ENCODE data around the gene CSMD2.

CSMD2 gene

DNA sequence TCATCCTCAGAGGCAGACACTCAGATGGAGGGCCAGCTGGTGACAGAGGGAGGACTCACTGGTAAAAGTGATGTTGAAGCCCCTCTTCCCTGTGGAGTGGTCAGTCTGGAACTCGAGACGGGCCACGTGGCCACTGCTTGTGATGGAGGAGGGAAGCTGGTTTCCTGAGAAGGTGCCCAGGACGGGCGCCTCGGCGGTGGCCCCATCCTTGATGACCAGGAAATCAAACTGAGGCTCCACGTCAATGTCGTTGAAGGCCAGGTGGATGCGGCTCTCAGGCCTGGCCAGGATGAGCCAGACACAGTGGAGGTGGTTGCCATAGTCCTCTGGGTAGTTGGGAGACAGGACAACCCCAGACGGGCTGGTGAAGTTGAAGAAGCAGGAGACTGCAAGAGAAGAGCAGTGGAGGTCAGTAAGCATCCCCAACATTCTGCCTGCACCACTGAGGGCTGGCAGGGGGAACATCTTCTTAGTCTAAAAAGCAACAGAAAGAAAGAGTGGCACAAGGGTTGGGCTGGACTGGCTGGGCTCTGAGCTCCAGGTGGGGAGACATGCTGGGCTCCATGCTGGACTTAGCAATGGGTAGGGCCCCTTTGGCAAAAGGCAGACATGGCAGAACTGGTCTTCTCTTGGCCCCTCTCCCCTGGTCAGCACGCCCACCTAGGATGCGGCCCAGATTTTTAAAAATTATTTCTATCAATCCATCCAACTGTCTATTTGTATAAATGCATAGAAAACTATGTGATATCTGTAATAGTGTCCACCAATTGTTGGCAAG lies 421.6 kb downstream of the CSMD2 start:
- DNase-seq (ENCODE audit: low read depth) = no peak

- DNase-seq (ENCODE audit: low read depth) = no peak
Measured at GRCh38 chr1:33742663-33743062, 422.4 kb downstream of the CSMD2 start.

DNA sequence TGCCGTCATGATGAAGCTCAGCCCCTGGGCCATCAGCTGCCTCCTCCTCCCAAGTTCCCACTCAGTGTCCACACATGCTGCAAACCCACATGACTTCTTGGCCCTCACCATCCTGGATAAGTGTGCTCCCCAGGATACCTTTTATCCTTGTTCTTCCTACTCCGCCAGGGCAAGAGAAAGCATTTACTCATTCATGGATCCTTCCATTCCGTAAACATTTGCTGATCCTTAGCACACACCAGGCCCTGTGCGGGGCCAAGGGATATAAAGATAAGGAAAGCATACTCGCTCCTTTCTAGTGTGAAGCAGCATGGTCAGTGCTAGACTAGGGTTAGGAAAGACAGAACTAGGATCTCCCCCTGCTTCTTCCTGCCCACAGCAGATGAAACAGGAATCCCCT lies 423.3 kb downstream of the CSMD2 start:
- DNase-seq (ENCODE audit: low read depth) = no peak

DNA sequence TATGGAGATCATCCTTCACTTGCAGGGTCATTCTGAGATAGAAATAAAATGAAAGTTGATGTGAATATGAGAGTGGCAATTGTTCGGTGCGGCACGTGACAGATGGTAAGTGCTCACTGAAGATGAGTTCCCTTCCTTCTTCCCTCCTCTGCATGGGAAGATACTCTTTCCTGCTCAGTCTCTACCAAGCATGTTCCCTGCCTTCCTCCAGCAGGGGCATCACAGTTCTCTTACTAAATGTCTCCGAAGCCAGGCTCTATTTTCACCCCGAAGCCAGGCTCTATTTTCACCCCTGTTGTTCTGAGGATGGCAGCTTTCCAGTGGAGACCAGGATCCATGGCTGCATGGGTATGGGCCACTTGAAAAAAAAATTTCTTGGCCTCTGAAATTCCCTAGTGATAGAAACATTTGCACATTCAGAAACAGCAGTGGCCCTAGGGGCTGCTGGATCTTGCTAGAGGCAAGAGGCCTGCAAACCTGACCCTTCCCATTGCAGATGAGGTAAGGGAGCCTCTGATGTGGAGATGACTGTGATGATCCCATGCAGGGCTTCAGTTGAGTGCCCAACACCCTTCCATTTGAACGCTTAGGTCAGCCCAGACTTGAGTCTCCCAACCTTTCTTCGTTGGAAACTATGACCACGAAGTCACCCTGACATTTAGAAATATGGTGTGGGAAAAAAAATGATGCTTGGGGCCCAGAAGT lies 424.8 kb downstream of the CSMD2 start:
- DNase-seq (ENCODE audit: low read depth) = no peak

- DNase-seq (ENCODE audit: low read depth) = no peak
Measured at GRCh38 chr1:33738976-33739375, 426.1 kb downstream of the CSMD2 start.

DNA sequence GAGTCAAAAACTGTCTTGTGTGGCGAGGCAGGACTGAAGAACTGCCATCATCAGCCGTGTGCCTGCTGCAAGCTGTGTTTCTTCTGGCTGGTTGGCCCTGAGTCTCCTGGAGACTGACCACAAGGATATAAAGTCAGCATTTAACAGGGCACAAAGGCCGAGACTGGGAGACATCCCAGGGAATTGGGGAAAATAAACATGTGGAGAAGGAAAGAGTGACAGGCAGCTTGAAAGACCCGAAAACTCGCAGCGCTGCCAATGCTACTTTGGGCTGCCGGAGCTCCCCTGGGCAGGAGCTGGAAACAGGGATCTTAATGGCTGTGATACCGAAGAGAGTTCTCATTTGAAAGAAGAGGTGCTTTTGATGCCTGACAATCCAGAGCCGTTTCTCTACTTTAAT lies 426.5 kb downstream of the CSMD2 start:
- DNase-seq (ENCODE audit: low read depth) = no peak

- no peak for DNase-seq (ENCODE audit: low read depth)
Measured at GRCh38 chr1:33736496-33736895, 428.5 kb downstream of the CSMD2 start.

DNA sequence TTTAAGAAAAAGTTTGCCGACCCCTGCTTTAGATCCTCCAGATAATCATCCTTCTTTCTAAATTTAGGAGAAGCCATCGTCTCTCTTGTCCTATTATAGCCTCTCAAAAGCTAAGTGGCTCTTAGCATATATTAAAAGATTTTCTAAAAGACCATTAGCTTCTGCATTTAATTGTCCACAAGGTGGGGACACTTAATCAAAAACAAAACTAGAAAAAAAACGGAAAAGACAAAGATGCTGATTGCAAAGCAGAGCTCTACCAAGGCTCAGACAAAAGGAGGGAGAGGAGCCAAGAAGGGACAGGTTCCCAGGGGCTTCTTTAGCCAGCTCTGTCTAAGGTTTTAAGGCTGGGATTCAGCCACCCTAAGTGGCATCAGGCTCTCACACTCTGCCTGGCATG lies 429.4 kb downstream of the CSMD2 start:
- no peak for DNase-seq (ENCODE audit: low read depth)

- DNase-seq (ENCODE audit: low read depth) = no peak
Measured at GRCh38 chr1:33727310-33727709, 437.7 kb downstream of the CSMD2 start.

GRCh38 chr1:33726274-33726804 lies 438.7 kb downstream of the CSMD2 start:
- DNase-seq (ENCODE audit: low read depth) = no peak

DNA sequence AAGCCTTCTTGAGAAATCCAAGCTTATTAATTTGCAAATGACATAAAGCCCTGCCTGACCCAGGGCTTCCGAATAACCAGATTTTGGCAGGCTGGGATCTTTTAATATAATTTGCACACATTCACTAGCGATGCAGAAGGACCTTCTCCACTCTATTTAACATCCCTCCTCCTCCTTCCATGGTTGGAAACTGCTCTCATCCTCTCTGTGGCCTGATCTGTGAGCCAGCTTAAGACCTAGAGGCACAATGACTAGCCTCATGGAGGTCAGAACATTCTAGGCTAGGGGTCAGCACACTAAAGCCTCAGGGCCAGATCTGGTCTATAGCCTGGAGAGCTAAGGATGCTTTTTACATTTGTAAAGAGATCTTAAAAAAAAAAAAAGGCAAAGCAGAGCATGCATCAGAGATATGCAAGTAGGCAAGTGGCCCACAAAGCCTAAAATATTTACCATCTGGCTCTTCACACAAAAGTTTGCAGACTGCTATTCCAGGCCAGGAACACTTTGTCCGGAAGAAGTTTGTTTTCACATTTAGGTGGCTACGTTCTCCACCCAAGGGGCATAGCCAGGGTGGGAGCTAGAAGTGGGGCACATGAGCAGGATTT lies 439.4 kb downstream of the CSMD2 start:
- DNase-seq (ENCODE audit: low read depth) = no peak

GRCh38 chr1:33725037-33725436 lies 440.0 kb downstream of the CSMD2 start:
- no peak for DNase-seq (ENCODE audit: low read depth)

GRCh38 chr1:33724348-33724747 lies 440.7 kb downstream of the CSMD2 start:
- no peak for DNase-seq (ENCODE audit: low read depth)

DNA sequence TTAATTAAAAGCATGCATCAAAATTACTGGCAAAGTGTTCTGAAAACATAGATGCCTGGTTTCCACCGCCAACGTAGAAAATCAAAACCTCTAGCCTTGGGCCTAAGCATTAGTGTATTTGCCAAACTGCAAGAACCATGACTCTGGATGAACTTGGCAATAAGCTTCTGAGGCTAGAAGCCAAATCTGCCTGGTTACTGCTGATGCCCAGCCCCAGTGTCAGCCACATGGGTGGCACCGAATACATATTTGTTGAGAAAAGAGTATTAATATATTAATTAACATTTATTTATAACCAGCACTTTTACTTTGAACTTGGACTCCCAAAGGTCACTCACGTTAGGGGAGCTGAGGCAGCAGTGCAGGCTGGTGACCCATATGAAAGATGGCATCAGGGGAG lies 441.8 kb downstream of the CSMD2 start:
- DNase-seq (ENCODE audit: low read depth) = no peak

DNA sequence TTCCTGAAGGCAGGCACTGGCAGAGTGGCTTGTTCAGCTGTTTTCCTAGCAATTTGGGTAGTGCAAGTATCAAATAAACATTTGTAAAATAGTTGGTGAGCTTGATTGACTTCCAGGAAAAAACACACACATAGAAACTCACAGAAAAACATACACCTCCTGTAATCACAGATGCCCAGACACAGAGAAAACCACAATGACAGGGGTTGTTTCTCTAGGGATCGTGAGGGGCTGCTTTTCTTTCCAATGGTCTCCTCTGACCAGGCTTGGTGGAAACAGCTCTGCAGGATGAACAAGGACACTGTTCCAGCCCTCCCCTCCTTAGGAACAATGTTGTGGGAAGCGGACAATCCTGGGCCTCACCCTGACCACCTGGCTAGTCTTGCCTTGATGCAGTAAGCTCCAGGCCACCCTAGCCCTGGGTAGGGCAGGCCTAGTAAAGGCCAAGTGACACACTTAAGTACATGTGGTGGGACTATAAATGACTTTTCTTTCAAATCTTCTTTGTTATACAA lies 443.7 kb downstream of the CSMD2 start:
- DNase-seq (ENCODE audit: low read depth) = no peak

GRCh38 chr1:33719771-33720670 lies 445.0 kb downstream of the CSMD2 start:
- DNase-seq (ENCODE audit: low read depth) = no peak

DNA sequence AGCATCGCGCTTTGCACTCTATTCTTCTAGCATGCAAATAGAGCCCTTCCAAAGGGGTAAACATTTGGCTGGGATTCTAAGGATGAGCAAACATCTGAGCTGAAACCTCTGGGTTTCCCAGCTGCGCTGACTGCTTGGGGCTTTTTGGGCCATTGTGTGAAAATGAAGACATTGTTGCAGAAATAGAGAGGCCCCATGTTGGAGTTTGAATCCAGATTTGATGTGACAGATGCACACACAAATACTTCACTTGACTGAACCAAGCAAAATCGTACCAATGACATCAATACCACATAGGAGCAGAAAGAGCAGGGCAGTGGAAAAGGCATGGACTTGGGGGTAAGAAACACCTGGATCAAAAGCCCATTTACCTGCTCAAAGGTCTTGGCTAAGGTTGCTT lies 445.7 kb downstream of the CSMD2 start:
- no peak for DNase-seq (ENCODE audit: low read depth)

- no peak for DNase-seq (ENCODE audit: low read depth)
Measured at GRCh38 chr1:33718186-33718585, 446.8 kb downstream of the CSMD2 start.

DNA sequence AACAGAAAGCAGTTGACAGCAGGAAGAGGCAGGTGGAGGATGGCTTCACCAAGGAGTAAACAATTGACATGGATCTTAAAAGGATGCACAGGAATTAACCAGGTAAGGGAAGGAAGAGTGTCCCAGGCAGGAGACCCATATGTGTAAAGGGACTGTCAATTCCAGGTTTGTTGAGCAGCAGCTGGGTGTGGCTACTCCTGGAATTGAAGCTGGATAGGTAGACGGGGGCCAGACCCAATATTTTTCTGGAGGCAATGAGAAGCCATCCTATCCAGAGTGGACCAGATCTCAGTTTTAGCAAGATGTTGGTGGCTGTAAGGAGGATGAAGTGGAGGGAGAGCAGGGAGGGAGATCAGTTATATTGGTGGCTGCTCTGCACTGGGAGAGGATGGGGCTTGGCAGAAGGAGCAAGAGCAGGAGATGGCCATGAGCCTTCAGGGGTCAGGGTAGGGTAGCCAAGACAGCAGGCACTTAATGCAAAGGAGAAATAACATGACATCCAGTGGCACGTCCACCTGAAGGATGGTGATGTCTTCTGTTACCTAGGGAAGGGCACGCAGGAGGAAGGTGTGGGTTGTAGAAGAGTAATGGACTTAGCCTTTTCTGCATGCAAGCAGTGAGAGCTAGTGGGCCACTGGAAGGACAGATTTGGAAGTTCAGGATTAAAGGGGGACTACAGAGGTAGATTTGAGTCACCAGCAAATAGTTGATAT lies 447.9 kb downstream of the CSMD2 start:
- DNase-seq (ENCODE audit: low read depth) = no peak

- DNase-seq (ENCODE audit: low read depth) = no peak
Measured at GRCh38 chr1:33715195-33715811, 449.7 kb downstream of the CSMD2 start.

DNA sequence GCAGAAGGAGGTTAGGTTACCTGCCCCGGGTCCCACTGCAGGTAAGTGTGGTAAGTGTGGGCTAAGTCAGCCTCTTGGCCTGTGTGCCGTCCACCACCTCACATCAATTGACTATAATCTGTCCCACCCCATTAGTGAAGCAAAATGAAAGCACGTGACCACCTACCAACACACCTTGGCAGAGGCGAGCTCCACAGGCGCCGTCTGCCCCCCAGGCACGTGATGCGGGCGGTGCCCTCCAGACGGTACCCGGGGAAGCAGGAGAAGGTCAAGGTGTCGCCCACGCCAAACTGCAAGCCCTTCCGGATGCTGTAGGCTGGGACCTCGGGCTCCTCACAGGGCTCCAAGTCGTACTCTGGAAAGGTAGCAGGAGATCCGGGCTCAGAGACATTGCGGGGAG lies 450.6 kb downstream of the CSMD2 start:
- no peak for DNase-seq (ENCODE audit: low read depth)
